Nephron progenitor cell (in vitro differentiated cells): ENCODE data around the gene GMPPA.

Experiments
- DNase-seq: peaks from one replicate; pipeline ENCODE4 v3.0.0; 2021
- H3K27ac Mint-ChIP-seq: 2 replicates; pipeline ENCODE4 v1.8.0; 2021; ENCODE audit warnings: mild to moderate bottlenecking, moderate library complexity, mixed read lengths
- H3K27me3 Mint-ChIP-seq: 2 replicates; pipeline ENCODE4 v1.8.0; 2021; ENCODE audit warnings: mild to moderate bottlenecking, low read depth, mixed read lengths; ENCODE audit not compliant: poor library complexity
- H3K36me3 Mint-ChIP-seq: 2 replicates; pipeline ENCODE4 v1.8.0; 2021; ENCODE audit warnings: low read depth, mixed read lengths
- H3K4me1 Mint-ChIP-seq: 2 replicates; pipeline ENCODE4 v1.8.0; 2021; ENCODE audit warnings: mixed read lengths
- H3K4me3 Mint-ChIP-seq: 2 replicates; pipeline ENCODE4 v1.8.0; 2021; ENCODE audit warnings: mild to moderate bottlenecking, moderate library complexity, mixed read lengths
- H3K9me3 Mint-ChIP-seq: 2 replicates; pipeline ENCODE4 v1.8.0; 2021; ENCODE audit warnings: mild to moderate bottlenecking, moderate library complexity, mixed read lengths
- CTCF ChIP-seq: fragments of 200-600 bp; sonication (generic); IDR thresholded peaks from 2 replicates; pipeline ENCODE4 v1.5.0; 2021; ENCODE audit warnings: antibody characterized with exemption

GMPPA gene

GRCh38 chr2:219496825-219497494 is 1.7 kb upstream of the GMPPA start:
- Mint-ChIP-seq H3K9me3 (no peaks in the 10 kb centered on the region), H3K27me3 (peaks cover 76% of the 10 kb centered on the region), H3K4me1 (peaks cover 62% of the 10 kb centered on the region), H3K27ac (no peak overlapping the region), H3K36me3 (no peaks in the 10 kb centered on the region), H3K4me3 (peak overlapping the region; percentile 88)
- DNase-seq, result no peak
- TF ChIP-seq CTCF, result no peak

DNA sequence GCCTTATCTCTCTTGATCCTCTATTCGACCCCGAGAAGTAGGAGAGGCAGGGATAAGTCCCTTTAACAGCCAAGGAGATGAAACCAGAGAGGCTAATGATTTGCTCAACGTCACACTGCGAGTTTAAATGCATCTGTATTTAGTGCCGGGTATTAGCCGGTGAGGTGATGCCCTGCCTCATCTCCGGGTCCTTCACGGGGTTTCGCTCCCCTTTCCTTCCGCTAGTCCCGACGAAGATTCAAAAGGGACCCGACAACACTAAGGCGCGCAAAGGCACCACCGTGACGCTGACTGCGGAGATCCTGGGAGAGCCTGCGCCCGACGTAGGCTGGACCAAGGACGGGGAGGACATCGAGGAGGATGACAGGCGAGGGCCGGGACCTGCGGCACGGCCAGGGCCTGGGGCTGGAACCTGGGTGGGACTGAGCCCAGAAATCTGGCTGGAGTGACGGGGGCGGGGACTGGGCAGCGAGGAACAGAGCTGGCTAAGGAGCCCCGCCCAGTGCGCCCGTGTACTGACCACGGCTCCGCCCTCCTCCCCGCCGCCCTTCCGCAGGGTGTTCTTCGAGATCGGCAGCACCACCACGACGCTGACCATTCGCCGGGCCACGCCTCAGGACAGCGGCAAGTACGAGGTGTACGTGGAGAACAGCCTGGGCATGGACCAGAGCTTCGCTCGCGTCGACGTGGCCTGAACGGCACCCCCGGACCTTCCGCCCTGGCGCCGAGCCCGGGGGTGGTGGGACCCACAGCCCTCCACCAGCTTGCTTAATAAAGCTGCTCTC is 1.0 kb upstream of the GMPPA start:
- peak; percentile 82 for DNase-seq
- no peak overlapping the region for H3K27ac Mint-ChIP-seq
- H3K36me3 Mint-ChIP-seq, result no peaks in the 10 kb centered on the region
- no peak for TF ChIP-seq CTCF
- H3K9me3 Mint-ChIP-seq, result no peaks in the 10 kb centered on the region
- peak overlapping the region; percentile 88 for H3K4me3 Mint-ChIP-seq
- peaks cover 69% of the 10 kb centered on the region for H3K4me1 Mint-ChIP-seq
- peaks cover 69% of the 10 kb centered on the region for H3K27me3 Mint-ChIP-seq

GRCh38 chr2:219499058-219499307 is 292 bp downstream of the GMPPA start:
- H3K27ac Mint-ChIP-seq, result no peak overlapping the region
- H3K9me3 Mint-ChIP-seq, result no peaks in the 10 kb centered on the region
- H3K4me1 Mint-ChIP-seq, result peaks cover 73% of the 10 kb centered on the region
- no peaks in the 10 kb centered on the region for H3K36me3 Mint-ChIP-seq
- no peak for TF ChIP-seq CTCF
- DNase-seq, result no peak
- peaks cover 60% of the 10 kb centered on the region for H3K27me3 Mint-ChIP-seq
- H3K4me3 Mint-ChIP-seq, result peak overlapping the region; percentile 88

GRCh38 chr2:219499555-219499954 is 864 bp downstream of the GMPPA start:
- no peaks in the 10 kb centered on the region for H3K9me3 Mint-ChIP-seq
- H3K36me3 Mint-ChIP-seq, result no peaks in the 10 kb centered on the region
- H3K27me3 Mint-ChIP-seq, result peaks cover 56% of the 10 kb centered on the region
- TF ChIP-seq CTCF, result no peak
- no peak for DNase-seq
- peaks cover 73% of the 10 kb centered on the region for H3K4me1 Mint-ChIP-seq
- H3K27ac Mint-ChIP-seq, result no peak overlapping the region
- H3K4me3 Mint-ChIP-seq, result peak overlapping the region; percentile 88

GRCh38 chr2:219500135-219500534 is 1.4 kb downstream of the GMPPA start:
- no peak for DNase-seq
- Mint-ChIP-seq H3K4me3 (peak overlapping the region; percentile 88), H3K9me3 (no peaks in the 10 kb centered on the region), H3K4me1 (peaks cover 68% of the 10 kb centered on the region), H3K36me3 (no peaks in the 10 kb centered on the region), H3K27me3 (peaks cover 54% of the 10 kb centered on the region), H3K27ac (no peak overlapping the region)
- no peak for TF ChIP-seq CTCF

DNA sequence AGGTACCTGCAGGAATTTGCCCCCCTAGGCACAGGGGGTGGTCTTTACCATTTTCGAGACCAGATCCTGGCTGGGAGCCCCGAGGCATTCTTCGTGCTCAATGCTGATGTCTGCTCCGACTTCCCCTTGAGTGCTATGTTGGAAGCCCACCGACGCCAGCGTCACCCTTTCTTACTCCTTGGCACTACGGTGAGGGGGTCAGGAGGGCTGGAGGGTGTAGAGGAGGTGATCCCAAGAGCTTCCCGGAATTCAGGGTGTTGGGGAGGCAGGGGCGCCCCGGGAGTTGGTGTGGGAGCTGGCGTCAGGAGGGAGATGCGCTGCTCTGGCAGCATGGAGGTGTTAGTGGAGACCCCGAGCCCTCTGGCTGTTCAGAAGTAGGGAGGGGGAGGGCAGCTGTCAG is 3.2 kb downstream of the GMPPA start:
- no peak for TF ChIP-seq CTCF
- H3K27me3 Mint-ChIP-seq, result peaks cover 43% of the 10 kb centered on the region
- no peak for DNase-seq
- no peak overlapping the region for H3K4me3 Mint-ChIP-seq
- no peaks in the 10 kb centered on the region for H3K9me3 Mint-ChIP-seq
- H3K4me1 Mint-ChIP-seq, result peaks cover 59% of the 10 kb centered on the region
- no peak overlapping the region for H3K27ac Mint-ChIP-seq
- peaks cover 5% of the 10 kb centered on the region for H3K36me3 Mint-ChIP-seq
